Measurements from ENCODE around the gene SNAI3. TPM values are rescaled to one million over a fixed set of nuclear protein-coding genes. Genes with fewer than 3 reads are reported as not detected.

Gene SNAI3
- total RNA-seq, 2 donors from 2014 or later: 1.0 to 1.6 TPM

DNA sequence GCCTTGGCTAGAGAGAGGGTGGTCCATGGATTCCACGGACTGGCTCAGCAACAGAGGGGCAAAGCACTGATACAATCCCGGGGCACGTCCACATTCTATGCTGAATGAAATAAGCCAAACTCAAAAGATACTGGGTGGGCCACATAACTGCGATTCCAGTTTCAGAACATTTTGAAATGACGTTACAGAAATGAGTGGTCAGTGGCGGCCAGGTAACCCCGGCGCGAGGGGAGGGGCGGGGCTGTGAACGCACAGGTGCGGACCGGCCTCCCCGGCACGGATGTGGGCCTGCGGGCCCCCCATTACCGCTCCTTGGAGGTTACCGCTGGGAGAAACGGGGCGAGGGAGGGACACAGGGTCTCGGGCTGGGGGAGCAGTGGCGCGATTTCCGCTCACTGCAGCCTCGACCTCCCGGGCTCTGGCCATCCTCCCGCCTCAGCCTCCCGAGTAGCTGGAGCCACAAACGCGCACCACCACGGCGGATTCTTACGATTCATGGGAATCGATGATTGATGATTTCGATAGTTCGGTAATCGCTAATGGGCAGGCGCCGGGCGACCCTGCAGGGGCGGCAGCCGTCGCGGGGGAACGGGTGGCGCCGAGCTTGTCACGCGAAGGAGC, 24.0 kb downstream of the SNAI3 start:
- TF ChIP-seq, protein P1, sequence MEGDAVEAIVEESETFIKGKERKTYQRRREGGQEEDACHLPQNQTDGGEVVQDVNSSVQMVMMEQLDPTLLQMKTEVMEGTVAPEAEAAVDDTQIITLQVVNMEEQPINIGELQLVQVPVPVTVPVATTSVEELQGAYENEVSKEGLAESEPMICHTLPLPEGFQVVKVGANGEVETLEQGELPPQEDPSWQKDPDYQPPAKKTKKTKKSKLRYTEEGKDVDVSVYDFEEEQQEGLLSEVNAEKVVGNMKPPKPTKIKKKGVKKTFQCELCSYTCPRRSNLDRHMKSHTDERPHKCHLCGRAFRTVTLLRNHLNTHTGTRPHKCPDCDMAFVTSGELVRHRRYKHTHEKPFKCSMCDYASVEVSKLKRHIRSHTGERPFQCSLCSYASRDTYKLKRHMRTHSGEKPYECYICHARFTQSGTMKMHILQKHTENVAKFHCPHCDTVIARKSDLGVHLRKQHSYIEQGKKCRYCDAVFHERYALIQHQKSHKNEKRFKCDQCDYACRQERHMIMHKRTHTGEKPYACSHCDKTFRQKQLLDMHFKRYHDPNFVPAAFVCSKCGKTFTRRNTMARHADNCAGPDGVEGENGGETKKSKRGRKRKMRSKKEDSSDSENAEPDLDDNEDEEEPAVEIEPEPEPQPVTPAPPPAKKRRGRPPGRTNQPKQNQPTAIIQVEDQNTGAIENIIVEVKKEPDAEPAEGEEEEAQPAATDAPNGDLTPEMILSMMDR (IDR thresholded peaks at IDR 0.05): no peak
- H3K27me3 ChIP-seq: no peaks in the 10 kb centered on the region
- peaks cover 0 to 20% of the 10 kb centered on the region in 2 donors for H3K4me1 ChIP-seq
- no peak for DNase-seq (ENCODE audit: low spot score)
- peak overlapping the region; percentile 80 to 95 for H3K27ac ChIP-seq
- H3K36me3 ChIP-seq: peaks cover 9% of the 10 kb centered on the region
- no peaks in the 10 kb centered on the region for H3K9me3 ChIP-seq
- peak overlapping the region; percentile 80 to 99 for H3K4me3 ChIP-seq

DNA sequence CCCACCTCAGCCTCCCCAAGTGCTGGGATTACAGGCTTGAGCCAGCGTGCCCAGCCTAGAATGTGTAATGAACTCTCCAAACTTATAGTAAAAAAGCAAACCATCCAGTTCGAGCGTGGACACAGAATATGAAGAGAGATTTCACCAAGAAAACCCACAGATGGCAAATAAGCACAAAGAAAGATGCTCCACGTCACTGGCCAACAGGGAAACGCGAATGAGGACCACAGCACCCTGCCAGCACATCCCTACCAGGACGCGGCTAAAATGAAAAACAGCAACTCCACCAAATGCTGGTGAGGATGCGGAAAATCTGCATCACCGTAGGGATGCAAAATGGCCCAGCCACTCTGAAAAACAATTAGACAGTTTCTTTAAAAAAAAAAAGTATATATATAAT, 24.8 kb downstream of the SNAI3 start:
- no peak overlapping the region for H3K4me3 ChIP-seq
- H3K36me3 ChIP-seq: peaks cover 12% of the 10 kb centered on the region
- no peak for DNase-seq (ENCODE audit: low spot score)
- no peaks in the 10 kb centered on the region for H3K27me3 ChIP-seq
- peaks cover 0 to 20% of the 10 kb centered on the region in 2 donors for H3K4me1 ChIP-seq
- H3K9me3 ChIP-seq: no peaks in the 10 kb centered on the region
- TF ChIP-seq, protein P1 (IDR thresholded peaks at IDR 0.05): no peak
- H3K27ac ChIP-seq: no peak overlapping the region

DNA sequence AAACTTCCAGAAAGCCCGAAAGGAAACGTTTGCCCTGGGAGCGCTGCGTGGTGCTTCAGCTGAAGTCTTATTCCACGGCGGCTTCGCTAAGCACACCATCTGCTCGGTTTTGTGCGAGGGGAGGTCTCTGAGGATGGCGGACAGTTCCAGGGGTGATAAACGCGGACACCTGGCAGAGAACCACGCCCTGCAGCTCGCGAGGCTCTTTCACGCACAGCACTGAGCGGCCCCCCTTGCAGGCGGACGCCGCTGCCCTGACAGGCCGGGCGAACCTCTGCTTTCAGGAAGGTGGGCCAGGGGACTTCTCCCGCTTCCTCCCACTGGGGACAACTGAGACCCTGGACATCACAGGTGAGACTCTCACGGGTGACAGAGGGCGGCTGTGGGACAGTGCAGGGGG, 27.1 kb downstream of the SNAI3 start:
- Histone ChIP-seq H3K4me3 (no peak overlapping the region), H3K27me3 (no peaks in the 10 kb centered on the region), H3K36me3 (peaks cover 12% of the 10 kb centered on the region), H3K4me1 (peaks cover 0 to 14% of the 10 kb centered on the region in 2 donors), H3K9me3 (no peaks in the 10 kb centered on the region), H3K27ac (no peak overlapping the region)
- TF ChIP-seq, protein P1 (IDR thresholded peaks at IDR 0.05): no peak
- DNase-seq (ENCODE audit: low spot score): no peak

GRCh38 chr16:88658714-88659113, 27.6 kb downstream of the SNAI3 start:
- DNase-seq (ENCODE audit: low spot score): no peak
- TF ChIP-seq, protein P1 (IDR thresholded peaks at IDR 0.05): no peak
- Histone ChIP-seq H3K27me3 (no peaks in the 10 kb centered on the region), H3K4me3 (no peak overlapping the region), H3K4me1 (peaks cover 0 to 10% of the 10 kb centered on the region in 2 donors), H3K36me3 (peaks cover 12% of the 10 kb centered on the region), H3K9me3 (no peaks in the 10 kb centered on the region), H3K27ac (no peak overlapping the region)

DNA sequence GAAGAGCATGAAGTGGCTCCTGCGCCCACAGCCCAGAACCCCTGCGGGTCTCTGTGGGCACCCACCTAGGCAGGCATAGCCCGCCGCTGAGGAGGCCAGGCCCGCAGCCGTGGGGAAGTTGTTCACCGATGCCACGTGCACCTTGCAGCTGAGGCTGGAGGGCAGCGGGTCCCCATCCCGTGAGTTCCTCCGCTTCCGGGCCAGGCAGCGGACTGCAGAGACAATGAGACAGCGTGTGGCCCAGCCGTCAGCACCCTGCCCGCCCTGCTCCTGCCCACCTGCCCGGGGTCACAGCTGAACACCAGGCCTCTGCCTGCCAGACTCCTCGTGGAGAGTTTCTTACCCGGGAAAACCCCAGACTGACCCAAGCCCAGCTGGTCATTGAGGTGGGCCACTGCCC, 28.9 kb downstream of the SNAI3 start:
- Histone ChIP-seq H3K4me3 (no peak overlapping the region), H3K4me1 (peaks cover 0 to 6% of the 10 kb centered on the region in 2 donors), H3K36me3 (peaks cover 12% of the 10 kb centered on the region), H3K27me3 (no peaks in the 10 kb centered on the region), H3K27ac (no peak overlapping the region), H3K9me3 (no peaks in the 10 kb centered on the region)
- DNase-seq (ENCODE audit: low spot score): no peak
- TF ChIP-seq, protein P1 (IDR thresholded peaks at IDR 0.05): no peak
